ENCODE results near the gene ERV3-1.
"Not testable (repeated sequence)": the region's sequence is repeated elsewhere in the genome, so short reads cannot be mapped to it uniquely, and the experiment has no call there.

Gene ERV3-1

DNA sequence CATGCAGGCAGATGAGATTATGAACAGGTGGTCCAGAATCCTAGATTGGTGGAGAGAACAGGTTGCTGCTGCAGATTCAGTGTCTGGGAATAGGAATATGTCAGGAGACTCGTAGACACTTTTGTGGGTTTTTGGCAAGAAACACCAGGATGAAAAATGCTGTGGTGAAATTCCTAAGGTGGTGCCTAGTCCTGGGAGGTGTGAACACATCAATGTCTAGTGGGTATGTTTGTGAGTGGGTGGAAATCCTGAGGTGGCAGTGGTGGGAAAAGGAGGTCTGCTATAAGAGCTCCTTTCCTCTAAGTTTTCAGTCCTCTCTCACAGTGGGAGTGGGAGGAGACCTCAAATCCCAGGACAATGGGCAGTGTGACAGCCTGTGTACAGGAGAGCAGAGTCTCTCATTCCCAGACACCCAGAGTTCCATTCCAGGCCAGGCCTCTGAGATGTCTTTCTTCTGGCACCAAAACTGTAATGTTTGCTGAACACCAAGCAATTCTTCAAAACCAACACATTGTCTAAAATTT, 5.1 kb downstream of the ERV3-1 start:
- no peak for DNase-seq (ENCODE audit: low spot score)

DNA sequence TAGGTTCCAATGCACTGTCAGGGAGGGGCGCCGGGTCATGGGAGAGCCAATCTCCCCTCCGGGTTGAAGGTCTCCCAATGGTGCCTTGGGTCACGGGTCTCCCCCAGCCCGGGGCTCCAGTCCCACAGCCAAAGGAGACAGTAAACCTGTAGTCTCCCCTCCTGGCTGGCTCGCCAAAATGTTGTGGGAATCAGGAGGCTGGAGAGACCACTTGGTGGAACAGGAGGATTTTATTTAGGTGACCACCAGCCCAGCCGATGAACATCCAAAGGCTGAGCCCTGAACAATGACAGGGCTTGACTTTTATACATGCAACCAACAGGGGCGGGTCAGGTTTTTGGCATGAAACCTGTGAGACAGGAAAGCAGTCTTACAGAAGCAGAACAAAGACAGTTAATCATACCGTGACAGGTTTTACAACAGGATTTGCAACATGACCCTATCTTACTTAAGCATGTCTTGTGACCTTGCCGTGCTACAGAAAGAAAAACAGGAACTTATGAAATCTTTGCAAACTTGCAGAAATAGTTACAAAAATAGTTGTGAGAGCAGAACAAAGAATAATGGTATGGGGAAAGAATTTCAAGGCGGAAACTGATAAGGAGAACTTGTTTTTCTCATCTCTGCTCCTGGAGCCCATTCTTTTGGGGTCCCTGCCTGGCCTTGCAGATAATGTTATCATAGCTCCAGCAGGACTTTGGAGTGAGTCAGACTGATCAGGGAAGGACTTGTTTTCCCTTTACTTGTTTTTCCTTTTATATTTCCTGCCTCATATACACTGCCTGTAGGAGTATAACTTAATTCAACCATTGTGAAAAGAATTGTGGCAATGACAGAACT, 7.1 kb downstream of the ERV3-1 start:
- DNase-seq (ENCODE audit: low spot score): no peak

DNA sequence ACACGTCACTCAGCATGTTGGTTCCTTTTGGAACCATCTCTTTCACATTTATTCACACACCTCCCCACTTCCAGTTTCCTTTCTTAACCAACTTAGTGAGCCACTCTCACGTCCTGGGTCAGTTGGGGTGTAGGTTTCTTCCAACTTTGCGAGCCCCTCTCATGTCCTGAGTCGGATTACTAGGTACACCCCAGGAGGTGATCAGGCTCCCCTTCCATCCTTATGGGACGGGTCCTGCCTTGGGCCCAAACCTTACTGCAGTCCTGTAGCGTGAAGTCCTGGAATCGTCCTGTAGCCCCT, 7.7 kb downstream of the ERV3-1 start:
- DNase-seq (ENCODE audit: low spot score): no peak

DNA sequence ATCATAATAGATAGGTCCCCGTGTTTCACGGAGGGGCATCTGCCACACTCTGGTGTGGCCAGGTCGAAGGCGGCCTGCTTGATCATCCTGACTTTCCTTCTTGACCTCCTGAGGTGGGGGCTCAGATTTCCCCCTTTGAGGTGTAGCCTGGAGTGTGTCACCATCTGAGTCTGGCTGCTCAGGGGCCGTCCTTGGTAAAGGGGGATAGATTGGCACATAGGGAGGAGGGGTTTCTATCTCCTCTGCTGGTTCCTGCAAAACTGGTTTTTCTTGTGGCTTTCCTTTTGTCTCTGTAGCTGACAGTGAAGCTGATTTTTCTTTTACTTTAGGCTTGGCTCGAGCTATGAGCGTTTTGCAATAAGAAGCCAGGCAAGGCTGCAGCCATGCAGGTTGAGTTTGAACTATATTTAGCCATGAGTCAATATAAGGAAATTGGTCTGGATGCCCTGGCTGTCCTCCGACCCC, 8.5 kb downstream of the ERV3-1 start:
- no peak for DNase-seq (ENCODE audit: low spot score)

DNA sequence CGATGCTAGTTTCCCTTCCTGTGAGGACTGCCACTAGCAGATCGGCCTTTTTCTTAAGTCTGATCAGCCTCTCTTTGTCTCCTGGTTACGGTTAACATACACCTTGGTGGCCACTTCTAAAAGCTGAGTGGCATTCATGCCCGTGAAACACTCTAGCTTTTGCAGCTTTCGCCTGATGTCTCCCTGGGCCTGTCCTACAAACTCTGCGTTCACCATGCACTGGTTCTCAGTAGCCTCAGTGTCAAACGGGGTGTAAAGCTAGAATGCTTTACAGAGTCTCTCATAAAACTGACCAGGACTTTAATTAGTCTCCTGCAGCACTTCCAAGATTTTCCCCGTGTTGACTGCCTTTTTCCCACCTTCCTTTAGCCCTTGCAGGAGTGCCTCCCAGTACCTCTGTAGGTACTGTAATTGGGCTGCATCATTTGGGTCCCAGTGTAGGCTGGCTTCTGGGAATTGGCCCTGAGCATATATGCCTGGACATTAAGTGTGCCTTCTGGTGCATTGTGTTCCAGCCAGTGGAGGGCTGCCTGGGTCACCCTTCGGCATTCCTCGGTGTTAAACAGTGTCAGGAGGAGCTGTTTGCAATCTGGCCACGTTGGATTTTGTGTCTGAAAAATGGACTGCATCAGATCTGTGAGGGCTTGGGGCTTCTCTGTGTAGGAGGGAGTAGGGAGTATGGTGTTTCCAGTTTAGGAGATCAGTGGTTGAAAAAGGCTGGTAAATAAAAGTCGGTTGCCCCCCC, 9.2 kb downstream of the ERV3-1 start:
- no peak for DNase-seq (ENCODE audit: low spot score)

DNA sequence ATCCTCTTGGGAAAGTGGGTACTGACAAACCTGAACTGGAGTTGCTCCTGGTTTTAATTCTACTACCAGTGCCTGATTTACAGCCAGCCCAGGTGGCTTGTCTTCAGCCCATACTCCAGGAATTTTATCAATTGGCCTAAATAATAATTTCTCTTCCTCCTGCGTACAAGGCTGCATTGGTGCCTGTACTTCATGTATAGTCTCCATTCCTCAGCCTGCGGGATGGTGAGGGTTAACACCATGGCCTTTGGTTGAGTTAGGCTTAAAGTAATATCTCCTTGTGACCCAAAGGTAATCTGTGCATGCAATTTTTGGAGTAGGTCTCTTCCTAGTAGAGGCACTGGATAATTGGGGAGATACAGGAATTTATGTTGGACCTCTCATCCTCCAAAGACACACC, 10.2 kb downstream of the ERV3-1 start:
- DNase-seq (ENCODE audit: low spot score): no peak

DNA sequence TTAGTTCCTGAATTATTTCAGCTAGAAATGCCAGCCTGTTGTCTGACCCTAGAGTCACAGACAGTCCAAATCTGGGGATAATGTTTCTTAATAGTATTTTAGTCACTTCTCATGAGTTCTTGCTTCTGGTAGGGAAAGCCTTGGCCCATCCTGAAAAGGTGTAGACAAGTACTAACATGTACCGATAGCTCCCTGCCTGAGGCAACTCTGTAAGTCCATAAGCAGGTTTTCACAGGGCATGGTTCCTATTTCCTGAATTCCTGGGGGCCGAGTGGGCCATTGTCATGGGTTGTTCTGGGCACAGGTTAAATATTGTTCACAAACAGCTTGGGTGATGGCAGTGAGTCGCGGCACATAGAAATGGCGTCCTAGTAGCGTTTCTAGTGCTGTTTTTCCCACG, 12.6 kb downstream of the ERV3-1 start:
- no peak for DNase-seq (ENCODE audit: low spot score)

DNA sequence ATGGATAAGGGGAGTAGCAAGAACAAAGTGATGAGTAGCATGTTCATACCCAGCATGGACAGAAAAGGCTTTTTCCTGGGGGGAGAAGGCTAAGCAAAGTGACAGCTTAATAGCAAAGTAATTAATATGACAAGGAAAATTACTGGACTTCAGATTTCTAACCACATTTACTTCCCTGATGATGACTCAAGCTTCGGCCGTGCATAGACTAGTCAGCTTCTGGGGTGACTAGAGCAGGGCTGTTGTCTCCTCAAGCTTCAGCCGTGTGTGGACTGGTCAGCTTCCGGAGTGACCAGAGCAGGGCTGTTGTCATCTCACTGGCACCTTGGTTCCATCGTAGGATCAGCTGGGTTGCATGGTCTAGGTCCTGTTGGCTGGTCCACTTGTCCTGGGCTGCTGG, 13.5 kb downstream of the ERV3-1 start:
- no peak for DNase-seq (ENCODE audit: low spot score)

DNA sequence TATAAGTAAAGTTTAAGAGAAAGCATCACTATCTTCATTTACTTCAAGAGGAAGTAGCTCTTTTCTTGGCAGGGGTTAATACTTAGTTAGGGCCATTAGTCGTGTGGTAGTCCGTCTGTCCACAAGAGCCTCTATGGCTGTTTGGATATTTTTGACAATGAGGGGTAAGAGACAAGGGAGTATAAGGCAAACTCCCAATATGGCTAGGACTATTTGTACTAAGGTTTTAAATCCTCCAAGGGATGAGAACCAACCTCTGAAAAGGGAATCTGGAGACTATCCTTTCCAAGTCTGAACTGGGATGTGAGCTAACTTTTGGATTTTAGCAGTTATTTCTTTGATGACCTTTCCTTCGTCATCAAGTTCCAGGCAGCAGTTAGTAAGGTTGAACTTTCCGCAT, 15.6 kb downstream of the ERV3-1 start, which contains the start of gene ZNF117:
TSS of gene ZNF117 (minus strand) at position 101 of the 400 bp plus-strand sequence.
- no peak for DNase-seq (ENCODE audit: low spot score)

DNA sequence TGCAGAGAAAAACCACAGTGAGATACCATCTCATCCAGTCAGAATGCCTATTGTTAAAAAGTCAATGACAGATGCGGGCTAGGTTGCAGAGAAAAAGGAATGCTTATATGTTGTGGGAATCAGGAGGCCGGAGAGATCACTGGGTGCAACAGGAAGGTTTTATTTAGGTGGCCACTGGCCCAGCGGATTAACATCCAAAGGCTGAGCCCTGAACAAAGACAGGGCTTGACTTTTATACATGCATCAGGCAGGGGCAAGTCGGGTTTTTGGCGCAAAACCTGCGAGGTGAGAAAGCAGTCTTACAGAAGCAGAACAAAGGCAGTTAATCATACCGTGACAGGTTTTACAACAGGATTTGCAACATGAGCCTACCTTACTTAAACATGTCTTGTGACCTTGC, 16.3 kb downstream of the ERV3-1 start:
- DNase-seq (ENCODE audit: low spot score): no peak

DNA sequence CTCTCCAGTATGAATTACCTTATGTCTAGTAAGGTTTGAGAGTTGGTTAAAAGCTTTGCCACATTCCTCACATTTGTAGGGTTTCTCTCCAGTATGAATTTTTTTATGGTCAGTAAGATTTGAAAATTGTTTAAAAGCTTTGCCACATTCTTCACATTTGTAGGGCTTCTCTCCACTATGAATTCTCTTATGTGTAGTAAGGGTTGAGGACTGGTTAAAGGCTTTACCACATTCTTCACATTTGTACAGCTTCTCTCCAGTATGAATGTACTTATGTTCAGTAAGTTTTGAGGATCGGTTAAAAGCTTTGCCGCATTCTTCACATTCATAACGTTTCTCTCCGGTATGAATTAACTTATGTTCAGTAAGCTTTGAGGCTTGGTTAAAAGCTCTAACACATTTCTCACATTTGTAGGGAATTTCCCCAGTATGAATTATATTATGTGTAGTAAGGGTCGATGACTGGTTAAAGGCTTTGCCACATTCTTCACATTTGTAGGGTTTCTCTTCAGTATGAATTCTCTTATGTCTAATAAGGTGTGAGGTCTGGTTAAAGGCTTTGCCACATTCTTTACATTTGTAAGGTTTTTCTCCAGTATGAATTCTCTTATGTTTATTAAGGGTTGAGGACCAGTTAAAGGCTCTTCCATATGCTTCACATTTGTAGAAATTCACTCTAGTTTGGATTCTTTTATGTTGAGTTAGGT, 27.8 kb downstream of the ERV3-1 start:
- no peak for DNase-seq (ENCODE audit: low spot score)

DNA sequence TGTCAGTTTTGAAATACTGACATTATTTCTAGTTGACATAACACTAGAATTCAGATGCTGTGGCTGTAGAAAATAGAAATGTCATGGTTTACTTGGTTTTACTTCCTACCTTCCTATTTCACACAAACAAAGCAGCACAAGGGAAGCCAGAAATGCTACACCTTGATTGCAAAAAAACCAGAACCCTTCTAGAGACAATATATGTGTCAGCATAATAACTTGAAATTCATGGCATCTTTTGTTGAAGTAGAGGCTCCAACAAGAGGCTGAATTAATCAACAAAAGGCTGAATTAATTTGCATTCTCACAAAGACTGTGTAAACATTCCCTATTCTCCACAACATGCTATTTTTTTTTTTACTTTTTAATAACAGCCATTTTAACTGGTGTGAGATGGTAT, 40.9 kb downstream of the ERV3-1 start:
- DNase-seq (ENCODE audit: low spot score): no peak

DNA sequence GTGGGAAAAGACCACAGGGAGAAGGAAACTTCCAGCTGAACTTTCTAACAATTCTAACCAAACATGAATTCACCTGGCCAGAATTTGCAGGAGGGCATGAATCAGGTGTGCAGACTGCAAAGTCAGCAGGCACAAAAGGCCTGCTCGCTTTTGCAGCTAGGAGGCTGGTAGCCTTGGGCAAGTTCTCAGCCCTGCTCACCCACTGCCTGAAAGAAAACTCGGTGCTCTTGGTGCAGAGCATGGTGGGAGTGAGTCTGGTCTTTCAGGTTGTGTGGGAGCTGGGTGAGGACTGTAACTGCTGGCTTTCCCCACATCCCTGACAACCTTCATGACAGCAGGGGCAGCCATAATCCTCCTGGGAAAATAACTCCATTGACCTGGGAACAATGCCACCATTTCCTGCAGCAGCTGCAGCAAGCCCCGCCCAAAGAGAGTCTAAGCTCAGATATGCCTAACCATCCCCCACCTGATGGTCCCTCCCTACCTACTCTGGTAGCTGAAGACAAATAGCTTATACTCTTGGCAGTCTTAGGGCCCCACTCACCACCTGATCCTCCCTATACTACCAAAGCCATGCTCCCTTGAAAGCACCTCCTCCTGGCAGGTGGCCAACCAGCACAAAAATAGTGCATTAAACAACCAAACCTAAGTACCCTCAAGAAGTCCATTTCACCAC, 47.3 kb downstream of the ERV3-1 start:
- DNase-seq (ENCODE audit: low spot score): no peak

DNA sequence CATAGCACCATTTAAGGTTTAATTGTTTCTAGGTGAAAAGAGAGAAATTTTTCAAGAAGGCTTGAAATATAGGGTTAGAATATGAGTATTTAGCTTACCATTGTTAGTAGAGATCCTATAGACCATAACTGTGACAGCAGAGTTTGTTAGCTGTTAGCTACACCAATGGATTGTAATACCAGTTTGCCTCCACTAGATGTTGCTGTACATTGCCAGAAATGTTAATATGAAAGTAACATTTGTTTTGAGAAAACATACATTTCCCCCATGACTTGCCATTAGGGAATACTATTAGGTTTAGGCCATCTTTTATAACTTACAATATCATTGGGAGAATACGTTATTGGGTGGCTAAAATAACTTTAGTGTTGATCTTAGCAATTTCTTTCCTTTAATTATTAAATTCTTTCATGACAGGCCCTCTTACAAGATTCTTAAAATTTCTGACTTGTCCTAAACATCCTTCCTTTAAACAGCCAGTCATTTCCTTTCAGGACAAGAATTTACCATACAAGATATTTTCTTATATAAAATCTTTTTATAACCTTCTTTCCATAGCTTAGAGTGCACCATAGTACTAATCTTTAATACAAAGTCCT, 55.1 kb downstream of the ERV3-1 start:
- no peak for DNase-seq (ENCODE audit: low spot score)

DNA sequence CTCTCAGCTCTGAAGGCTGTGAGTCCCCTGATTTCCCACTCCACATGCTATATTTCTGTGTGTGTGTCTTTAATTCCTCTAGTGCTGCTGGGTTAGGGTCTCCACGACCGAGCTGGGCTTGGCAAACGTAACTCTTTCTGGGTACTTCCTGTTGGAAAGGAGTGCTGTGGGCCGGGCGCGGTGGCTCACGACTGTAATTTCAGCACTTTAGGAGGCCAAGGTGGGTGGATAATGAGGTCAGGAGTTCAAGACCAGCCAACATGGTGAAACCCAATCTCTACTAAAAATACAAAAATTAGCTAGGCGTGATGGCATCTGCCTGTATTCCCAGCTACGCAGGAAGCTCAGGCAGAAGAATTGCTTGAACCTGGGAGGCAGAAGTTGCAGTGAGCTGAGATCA, 55.8 kb downstream of the ERV3-1 start:
- DNase-seq (ENCODE audit: low spot score): not testable (repeated sequence)

DNA sequence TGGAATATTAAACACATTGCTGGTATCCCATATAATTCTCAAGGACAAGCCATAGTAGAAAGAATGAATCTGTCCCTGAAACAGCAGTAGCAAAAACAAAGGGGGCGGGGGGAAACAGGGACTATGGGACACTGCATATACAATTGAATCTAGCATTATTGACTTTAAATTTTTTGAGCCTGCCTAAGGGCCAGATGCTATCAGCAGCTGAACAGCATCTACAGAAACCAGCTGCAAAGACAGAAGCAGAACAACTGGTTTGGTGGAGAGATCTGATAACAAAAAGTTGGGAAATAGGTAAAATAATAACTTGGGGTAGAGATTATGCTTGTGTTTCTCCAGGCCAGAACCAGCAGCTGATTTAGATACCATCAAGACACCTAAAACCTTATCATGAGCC, 57.7 kb downstream of the ERV3-1 start:
- not testable (repeated sequence) for DNase-seq (ENCODE audit: low spot score)

DNA sequence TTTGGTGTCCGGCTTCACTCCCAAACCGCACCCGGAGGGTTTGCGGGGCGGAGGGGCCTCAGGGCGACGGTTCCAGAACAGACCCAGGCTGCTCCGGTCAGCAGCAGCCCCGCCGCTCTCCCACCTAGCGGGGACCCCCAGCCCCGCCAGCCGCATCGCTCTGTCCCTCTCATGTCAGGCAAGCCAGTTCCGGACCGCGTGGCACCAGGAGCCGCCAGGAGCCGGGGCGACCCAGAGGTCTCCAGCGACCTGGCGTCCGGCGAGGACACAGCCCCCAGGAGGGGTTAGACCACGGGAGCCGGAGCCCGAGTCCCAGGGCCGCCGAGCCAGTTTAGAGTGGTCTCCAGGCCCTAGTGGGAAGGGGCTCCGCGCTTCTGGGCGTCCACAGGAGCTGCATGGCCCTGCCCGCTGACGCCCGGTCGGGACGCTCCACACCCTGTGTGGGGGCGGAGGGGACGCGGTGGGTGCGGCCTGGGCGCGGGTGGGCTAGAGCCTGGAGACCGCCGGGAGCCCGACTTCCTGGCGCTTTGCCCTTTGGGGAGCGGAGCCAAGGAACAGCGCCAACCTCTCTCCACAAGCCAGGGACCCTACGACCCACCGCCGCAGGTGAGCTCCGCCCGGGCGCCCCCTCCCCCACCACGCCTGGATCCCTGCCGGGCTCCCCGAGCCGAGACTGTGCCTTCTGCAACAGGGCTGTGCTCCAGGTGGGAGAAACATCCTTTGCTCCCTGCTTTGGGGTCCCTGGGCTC, 59.1 kb downstream of the ERV3-1 start:
- DNase-seq (ENCODE audit: low spot score): no peak

DNA sequence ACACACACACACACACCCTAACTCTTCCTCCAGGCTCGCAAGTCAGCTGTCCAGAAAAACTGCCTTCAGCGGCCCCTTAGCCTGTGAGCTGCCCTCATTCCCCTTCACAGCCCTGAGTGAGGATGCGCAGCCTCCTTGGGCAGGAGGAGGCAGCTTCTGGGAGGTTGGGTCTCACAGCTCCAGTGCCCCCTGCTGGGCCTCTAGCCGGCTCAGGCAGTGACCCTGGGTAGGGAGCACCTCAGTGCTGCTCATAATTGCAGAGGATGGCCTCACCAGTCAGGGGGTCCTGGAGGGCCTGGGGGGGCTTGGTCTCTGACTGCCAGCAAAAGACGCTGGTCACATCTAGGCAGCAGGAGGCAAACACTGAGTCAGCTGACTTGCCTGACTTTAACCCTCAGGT, 59.7 kb downstream of the ERV3-1 start:
- no peak for DNase-seq (ENCODE audit: low spot score)

DNA sequence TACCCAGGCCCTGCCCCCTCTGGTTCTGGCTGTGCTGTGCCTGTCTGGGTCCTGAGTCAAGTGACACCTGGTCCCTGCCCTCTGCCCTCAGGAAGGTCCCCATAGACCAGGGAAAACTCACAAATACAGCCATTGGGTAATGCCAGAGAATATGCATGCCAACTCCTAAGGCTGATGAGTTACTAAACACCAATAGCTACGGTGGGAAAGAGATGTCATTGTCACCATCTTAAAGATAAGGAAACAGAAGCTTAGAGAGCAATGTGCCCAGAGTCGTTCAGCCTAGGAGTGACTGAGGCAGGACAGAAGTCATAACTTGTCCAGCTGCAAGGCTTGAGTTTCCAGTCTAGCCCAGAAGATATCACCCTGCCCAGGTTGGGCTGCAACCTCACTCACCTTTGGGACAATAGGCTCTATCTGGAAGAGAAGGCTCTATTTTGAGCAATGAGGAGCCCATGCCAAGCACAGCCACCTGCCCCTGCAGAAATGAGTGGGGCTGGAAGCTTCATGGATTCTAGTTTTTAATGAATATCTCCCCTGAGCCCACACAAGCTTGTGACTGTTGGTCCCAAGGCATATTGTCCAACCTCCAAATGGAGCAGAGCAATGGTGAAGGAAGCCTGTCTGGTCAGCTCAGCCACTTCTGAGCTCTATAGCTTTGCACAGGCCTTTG, 60.8 kb downstream of the ERV3-1 start:
- no peak for DNase-seq (ENCODE audit: low spot score)
